HG02623 (cell line): ENCODE data around the gene SLC38A9.
"Not testable (repeated sequence)": the region's sequence is repeated elsewhere in the genome, so short reads cannot be mapped to it uniquely, and the experiment has no call there.

Experiments used
- ATAC-seq: cut with Tn5 transposase; IDR thresholded peaks from one replicate; pipeline ENCODE4 v1.9.1; 2021; ENCODE audit warnings: moderate library complexity; ENCODE audit not compliant: unreplicated experiment

SLC38A9 gene

GRCh38 chr5:55706230-55706629, 5.9 kb downstream of the SLC38A9 start:
- ATAC-seq = no peak

GRCh38 chr5:55702598-55703345, 9.4 kb downstream of the SLC38A9 start:
- no peak for ATAC-seq

GRCh38 chr5:55701462-55702103, 10.5 kb downstream of the SLC38A9 start:
- no peak for ATAC-seq

- no peak for ATAC-seq
These were observed 11.4 kb downstream of the SLC38A9 start for GRCh38 chr5:55700745-55701144.

- peak; percentile 56 for ATAC-seq
These were observed 13.0 kb downstream of the SLC38A9 start for GRCh38 chr5:55699041-55699688.

- ATAC-seq = not testable (repeated sequence)
These were observed 15.4 kb downstream of the SLC38A9 start for GRCh38 chr5:55696704-55697103.

GRCh38 chr5:55694152-55694830, 17.8 kb downstream of the SLC38A9 start:
- no peak for ATAC-seq

GRCh38 chr5:55692509-55692908, 19.6 kb downstream of the SLC38A9 start:
- ATAC-seq = no peak

GRCh38 chr5:55692106-55692417, 20.1 kb downstream of the SLC38A9 start:
- no peak for ATAC-seq

GRCh38 chr5:55691265-55692105, 20.6 kb downstream of the SLC38A9 start:
- ATAC-seq = no peak

GRCh38 chr5:55682071-55682470, 30.1 kb downstream of the SLC38A9 start:
- ATAC-seq = no peak

GRCh38 chr5:55681301-55681700, 30.8 kb downstream of the SLC38A9 start:
- no peak for ATAC-seq

- ATAC-seq = no peak
These were observed 31.8 kb downstream of the SLC38A9 start for GRCh38 chr5:55680353-55680752.

- no peak for ATAC-seq
These were observed 32.6 kb downstream of the SLC38A9 start for GRCh38 chr5:55679556-55679955.

- ATAC-seq = no peak
These were observed 37.0 kb downstream of the SLC38A9 start for GRCh38 chr5:55675119-55675518.

- ATAC-seq = no peak
These were observed 37.8 kb downstream of the SLC38A9 start for GRCh38 chr5:55674340-55674739.

GRCh38 chr5:55672477-55672911, 39.6 kb downstream of the SLC38A9 start:
- ATAC-seq = no peak

GRCh38 chr5:55671975-55672374, 40.1 kb downstream of the SLC38A9 start:
- ATAC-seq = no peak

- ATAC-seq = no peak
These were observed 43.8 kb downstream of the SLC38A9 start for GRCh38 chr5:55668356-55668755.

- no peak for ATAC-seq
These were observed 44.2 kb downstream of the SLC38A9 start for GRCh38 chr5:55667938-55668337.

- ATAC-seq = no peak
These were observed 47.1 kb downstream of the SLC38A9 start for GRCh38 chr5:55665065-55665464.
